ENCODE measurements around the gene SAA4.

DNA sequence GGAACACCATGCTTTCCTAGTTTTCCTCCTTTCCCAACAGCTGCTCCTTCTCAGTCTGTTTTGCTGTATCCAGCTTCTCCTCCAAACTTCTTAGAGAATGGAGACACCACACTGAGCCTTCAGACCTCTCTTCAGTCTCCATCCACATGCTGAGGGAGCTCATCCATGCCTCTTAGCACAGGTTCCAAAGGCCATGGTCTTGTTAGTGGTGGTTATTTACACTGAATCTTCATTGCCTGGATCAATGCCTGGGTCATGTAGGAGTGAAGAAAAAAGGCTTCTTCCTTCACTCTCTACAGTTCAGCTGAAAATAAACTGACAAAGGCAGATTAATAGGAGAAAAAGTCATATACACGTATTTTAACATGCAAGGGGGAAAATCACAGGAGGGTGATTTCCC, 3.1 kb upstream of the SAA4 start:
- TF ChIP-seq, protein P1, sequence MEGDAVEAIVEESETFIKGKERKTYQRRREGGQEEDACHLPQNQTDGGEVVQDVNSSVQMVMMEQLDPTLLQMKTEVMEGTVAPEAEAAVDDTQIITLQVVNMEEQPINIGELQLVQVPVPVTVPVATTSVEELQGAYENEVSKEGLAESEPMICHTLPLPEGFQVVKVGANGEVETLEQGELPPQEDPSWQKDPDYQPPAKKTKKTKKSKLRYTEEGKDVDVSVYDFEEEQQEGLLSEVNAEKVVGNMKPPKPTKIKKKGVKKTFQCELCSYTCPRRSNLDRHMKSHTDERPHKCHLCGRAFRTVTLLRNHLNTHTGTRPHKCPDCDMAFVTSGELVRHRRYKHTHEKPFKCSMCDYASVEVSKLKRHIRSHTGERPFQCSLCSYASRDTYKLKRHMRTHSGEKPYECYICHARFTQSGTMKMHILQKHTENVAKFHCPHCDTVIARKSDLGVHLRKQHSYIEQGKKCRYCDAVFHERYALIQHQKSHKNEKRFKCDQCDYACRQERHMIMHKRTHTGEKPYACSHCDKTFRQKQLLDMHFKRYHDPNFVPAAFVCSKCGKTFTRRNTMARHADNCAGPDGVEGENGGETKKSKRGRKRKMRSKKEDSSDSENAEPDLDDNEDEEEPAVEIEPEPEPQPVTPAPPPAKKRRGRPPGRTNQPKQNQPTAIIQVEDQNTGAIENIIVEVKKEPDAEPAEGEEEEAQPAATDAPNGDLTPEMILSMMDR (IDR thresholded peaks at IDR 0.05; ENCODE audit: control extremely low read depth in 1 of 3, insufficient read depth in 1 of 3, low read depth in 1 of 3, low read length in 3 of 3): no peak
- TF ChIP-seq MAFK (IDR thresholded peaks at IDR 0.05; ENCODE audit: low read depth, low read length): no peak
- TF ChIP-seq POLR2A (IDR thresholded peaks at IDR 0.05; ENCODE audit: control extremely low read depth in 1 of 2, low read depth in 2 of 2, low read length in 2 of 2): no peak
- TF ChIP-seq RAD21 (IDR thresholded peaks at IDR 0.05 in 1 of 2, conservative IDR thresholded peaks at IDR 0.05 in 1 of 2; ENCODE audit: low read depth in 2 of 2, low read length in 2 of 2): no peak
- no peak for TF ChIP-seq GABPA (IDR thresholded peaks at IDR 0.05; ENCODE audit: borderline replicate concordance, insufficient read depth, low read length)
- no peak for TF ChIP-seq SIN3A (conservative IDR thresholded peaks at IDR 0.05 in 1 of 2, IDR thresholded peaks at IDR 0.05 in 1 of 2; ENCODE audit: low read depth in 1 of 2, low read length in 2 of 2)
